ENCODE data around the gene NUAK2.

NUAK2 gene

DNA sequence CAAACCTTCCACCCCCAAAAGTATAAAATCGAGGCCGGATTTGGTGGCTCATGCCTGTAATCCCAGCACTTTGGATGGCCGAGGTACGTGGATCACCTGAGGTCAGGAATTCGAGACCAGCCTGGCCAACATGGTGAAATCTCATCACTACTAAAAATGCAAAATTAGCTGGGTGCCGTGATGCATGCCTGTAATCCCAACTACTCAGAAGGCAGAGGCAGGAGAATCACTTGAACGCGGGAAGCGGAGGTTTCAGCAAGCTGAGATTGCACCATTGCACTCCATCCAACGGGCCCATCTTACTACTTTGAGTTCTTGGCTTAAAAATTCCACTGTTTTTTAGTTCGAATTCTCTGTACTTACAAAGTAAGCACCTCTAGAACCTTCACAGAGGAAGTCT is 24.2 kb upstream of the NUAK2 start:
- Histone ChIP-seq H3K9ac (ENCODE audit: low read depth, low read length) (no peak overlapping the region), H3K9me3 (ENCODE audit: insufficient read depth, low read depth, low read length) (no peaks in the 10 kb centered on the region), H3K27me3 (ENCODE audit: insufficient read depth, low read length) (peaks cover 42% of the 10 kb centered on the region), H3K27ac (ENCODE audit: low read depth, low read length) (no peak overlapping the region), H3K4me1 (ENCODE audit: insufficient read depth, low read length) (peaks cover 31% of the 10 kb centered on the region), H3K36me3 (ENCODE audit: insufficient read depth, low read length) (no peaks in the 10 kb centered on the region), H3K4me3 (ENCODE audit: low read length) (no peak overlapping the region)
- WGBS, result 90% methylated on average over 11 of the region's 11 CpGs

DNA sequence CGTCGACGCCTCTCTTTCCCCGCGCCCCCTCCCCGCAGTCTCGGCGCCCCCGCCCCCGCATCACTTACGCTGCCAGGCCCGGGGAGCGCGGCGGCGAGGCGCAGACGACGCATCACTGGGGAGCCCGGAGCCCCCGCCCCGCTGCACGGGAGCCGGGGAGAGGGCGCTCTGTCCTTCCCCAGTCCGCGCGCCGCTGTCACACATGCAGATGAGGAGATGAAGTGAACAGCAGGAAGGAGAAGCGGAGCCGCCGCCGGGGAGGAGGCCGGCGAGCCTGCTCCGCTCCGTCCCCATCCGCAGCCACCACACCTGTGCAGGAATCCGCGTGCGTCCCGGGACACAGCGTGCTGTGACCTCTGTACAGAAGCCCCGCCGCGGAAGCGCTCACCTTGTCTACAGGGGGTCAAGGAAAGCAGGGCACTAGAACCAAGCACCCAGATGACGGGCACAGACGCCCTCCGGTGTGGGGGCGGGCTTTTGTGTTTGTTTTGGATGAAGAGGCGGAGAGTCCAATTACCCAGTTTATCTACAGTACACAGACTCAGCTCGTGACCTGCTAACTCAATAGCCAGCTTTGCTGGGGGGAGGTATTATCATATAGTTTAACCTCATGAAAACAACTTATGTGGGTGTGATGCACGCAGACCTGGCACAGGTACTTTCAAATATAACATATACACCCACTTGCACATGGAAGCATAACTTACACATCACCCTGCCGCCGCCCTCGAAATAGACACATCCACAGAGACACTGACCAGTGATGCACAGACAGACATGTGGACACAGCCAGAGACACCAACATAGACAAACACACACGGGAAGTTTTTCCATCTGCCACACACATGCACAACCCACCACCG is 22.8 kb upstream of the NUAK2 start:
- Histone ChIP-seq H3K36me3 (ENCODE audit: insufficient read depth, low read length) (no peaks in the 10 kb centered on the region), H3K27me3 (ENCODE audit: insufficient read depth, low read length) (peaks cover 42% of the 10 kb centered on the region), H3K27ac (ENCODE audit: low read depth, low read length) (no peak overlapping the region), H3K9me3 (ENCODE audit: insufficient read depth, low read depth, low read length) (no peaks in the 10 kb centered on the region), H3K4me1 (ENCODE audit: insufficient read depth, low read length) (peaks cover 17% of the 10 kb centered on the region; the same call in 1 of the 2 replicates), H3K9ac (ENCODE audit: low read depth, low read length) (no peak overlapping the region), H3K4me3 (ENCODE audit: low read length) (peak overlapping the region; percentile 57)
- WGBS, result 10% methylated on average over 56 of the region's 59 CpGs

DNA sequence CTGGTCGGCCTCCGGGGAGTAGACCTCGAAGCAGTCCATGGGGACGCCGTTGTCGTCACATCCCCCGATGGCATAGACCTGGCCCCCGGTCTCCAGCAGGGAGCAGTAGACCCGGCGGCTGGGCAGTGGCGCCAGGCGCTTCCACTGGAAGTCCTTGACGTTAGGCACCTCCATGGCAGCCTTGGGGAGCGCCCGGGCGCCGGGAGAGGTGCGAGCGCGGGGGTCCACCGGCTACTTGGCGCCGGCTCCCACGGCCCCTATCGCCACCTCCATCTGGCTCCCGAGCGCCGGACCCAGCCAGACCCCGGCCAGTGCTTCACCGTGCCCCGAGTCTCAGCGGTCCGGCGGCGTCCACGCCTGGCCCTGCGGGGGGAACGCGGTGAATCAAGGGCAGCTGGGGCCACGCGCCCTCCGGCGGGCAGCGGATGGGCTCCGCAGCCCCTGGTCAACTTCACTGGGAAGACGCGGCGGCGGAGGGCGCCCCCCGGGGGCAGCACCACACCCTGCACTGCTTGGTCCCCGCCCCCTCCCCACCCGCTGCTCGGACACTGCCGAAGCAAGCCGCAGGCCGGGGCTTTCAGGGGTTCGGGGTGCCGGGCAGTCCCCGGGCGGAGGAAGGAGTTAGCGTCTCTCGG is 22.0 kb upstream of the NUAK2 start:
- WGBS, result 2% methylated on average over 63 of the region's 63 CpGs
- Histone ChIP-seq H3K27ac (ENCODE audit: low read depth, low read length) (no peak overlapping the region), H3K9me3 (ENCODE audit: insufficient read depth, low read depth, low read length) (no peaks in the 10 kb centered on the region), H3K9ac (ENCODE audit: low read depth, low read length) (no peak overlapping the region), H3K36me3 (ENCODE audit: insufficient read depth, low read length) (no peaks in the 10 kb centered on the region), H3K27me3 (ENCODE audit: insufficient read depth, low read length) (peaks cover 42% of the 10 kb centered on the region), H3K4me3 (ENCODE audit: low read length) (peak overlapping the region; percentile 57), H3K4me1 (ENCODE audit: insufficient read depth, low read length) (peaks cover 10% of the 10 kb centered on the region; the same call in 1 of the 2 replicates)

DNA sequence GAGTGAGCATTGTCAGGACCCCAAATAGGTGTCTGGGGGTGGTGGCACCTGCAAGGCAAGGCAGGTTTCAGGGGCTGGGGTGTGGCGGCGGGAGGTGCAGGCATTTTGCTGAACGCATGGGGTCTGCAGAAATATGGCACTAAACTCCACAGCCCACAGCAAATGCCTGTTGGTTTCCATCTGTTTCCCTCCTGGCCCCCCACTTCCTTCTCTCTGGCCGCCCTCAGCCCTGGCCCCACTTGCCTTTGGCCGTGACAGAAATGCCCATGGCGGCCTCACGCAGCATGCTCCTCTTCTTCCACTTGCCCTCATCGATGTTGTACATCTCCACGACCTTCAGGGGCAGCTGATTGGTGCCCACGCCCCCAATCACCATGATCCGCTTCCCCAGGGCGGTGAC is 21.4 kb upstream of the NUAK2 start:
- 0 out of 2 replicates have a peak, but pooled peaks cover 5% of the 10 kb centered on the region for H3K4me1 ChIP-seq (ENCODE audit: insufficient read depth, low read length)
- H3K9me3 ChIP-seq (ENCODE audit: insufficient read depth, low read depth, low read length), result no peaks in the 10 kb centered on the region
- no peak overlapping the region for H3K27ac ChIP-seq (ENCODE audit: low read depth, low read length)
- 80% methylated on average over 12 of the region's 12 CpGs for WGBS
- peaks cover 42% of the 10 kb centered on the region for H3K27me3 ChIP-seq (ENCODE audit: insufficient read depth, low read length)
- H3K36me3 ChIP-seq (ENCODE audit: insufficient read depth, low read length), result no peaks in the 10 kb centered on the region
- H3K4me3 ChIP-seq (ENCODE audit: low read length), result peak overlapping the region; percentile 57
- H3K9ac ChIP-seq (ENCODE audit: low read depth, low read length), result no peak overlapping the region

DNA sequence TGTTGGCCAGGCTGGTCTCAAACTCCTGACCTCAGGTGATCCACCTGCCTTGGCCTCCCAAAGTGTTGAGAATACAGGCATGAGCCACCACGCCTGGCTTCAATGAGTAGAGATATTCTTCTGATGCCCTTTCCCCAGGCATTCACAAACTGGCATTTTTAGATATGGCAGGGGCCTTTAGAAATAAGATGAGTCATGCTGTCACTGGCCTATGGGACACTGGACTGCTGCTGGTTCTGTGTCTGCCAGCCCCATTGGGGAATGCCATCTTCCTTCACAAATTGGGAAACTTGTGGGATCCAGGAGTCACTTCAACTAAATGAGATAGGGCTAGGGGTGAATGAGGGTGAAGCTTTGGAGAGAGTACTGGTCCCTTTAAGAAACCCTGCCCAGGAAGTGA is 19.1 kb upstream of the NUAK2 start:
- 100% methylated on average over 1 of the region's 1 CpG for WGBS
- H3K27me3 ChIP-seq (ENCODE audit: insufficient read depth, low read length), result peaks cover 36% of the 10 kb centered on the region
- H3K4me1 ChIP-seq (ENCODE audit: insufficient read depth, low read length), result 0 out of 2 replicates have a peak, but pooled peaks cover 8% of the 10 kb centered on the region
- no peaks in the 10 kb centered on the region for H3K36me3 ChIP-seq (ENCODE audit: insufficient read depth, low read length)
- no peaks in the 10 kb centered on the region for H3K9me3 ChIP-seq (ENCODE audit: insufficient read depth, low read depth, low read length)
- no peak overlapping the region for H3K27ac ChIP-seq (ENCODE audit: low read depth, low read length)
- no peak overlapping the region for H3K4me3 ChIP-seq (ENCODE audit: low read length)
- no peak overlapping the region for H3K9ac ChIP-seq (ENCODE audit: low read depth, low read length)

DNA sequence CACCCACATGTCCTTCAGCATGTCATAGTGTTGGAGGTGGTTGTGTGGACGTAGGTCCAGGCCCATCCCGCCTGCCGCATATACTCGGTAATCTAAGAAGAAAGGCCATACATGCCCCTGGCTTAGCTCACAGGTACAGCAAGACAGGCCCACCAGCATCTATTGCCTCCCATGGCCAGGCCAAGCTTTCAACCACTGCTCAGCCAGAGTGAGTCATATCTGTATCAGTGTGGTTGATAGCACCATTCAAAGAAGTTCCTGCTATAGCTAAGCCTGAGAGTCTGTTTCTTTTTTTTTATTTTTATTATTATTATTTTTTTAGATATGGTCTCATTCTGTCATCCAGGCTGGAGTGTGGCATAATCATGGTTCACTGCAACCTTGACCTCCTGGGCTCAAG is 18.2 kb upstream of the NUAK2 start:
- Histone ChIP-seq H3K4me3 (ENCODE audit: low read length) (no peak overlapping the region), H3K27ac (ENCODE audit: low read depth, low read length) (no peak overlapping the region), H3K36me3 (ENCODE audit: insufficient read depth, low read length) (no peaks in the 10 kb centered on the region), H3K4me1 (ENCODE audit: insufficient read depth, low read length) (0 out of 2 replicates have a peak, but pooled peaks cover 8% of the 10 kb centered on the region), H3K27me3 (ENCODE audit: insufficient read depth, low read length) (peaks cover 28% of the 10 kb centered on the region), H3K9me3 (ENCODE audit: insufficient read depth, low read depth, low read length) (no peaks in the 10 kb centered on the region), H3K9ac (ENCODE audit: low read depth, low read length) (no peak overlapping the region)
- 94% methylated on average over 4 of the region's 4 CpGs for WGBS

DNA sequence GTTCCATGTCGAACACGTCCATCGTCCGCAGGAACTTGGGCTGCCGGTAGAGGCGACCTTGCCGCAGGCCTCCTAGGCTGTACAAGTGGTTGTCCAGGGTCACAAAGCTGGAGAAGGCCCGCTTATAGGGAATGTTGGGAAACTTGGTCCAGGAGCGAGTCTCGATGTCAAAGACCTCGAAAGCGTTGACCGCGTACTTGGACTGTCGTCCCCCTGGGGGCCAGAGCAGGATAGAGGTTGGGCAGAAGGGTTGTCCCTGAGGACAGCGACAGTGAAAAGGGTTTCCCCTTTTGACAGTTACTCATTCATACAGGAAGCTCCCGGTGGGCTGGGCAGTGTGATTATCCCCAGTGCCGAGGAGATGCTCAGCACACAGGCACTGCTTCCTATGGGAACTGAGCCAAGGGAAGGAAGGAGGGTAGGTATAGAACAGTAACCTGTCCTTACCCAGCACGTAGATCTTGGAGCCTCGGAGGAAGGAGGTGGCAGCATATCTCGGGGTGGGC is 17.7 kb upstream of the NUAK2 start:
- H3K4me3 ChIP-seq (ENCODE audit: low read length), result no peak overlapping the region
- H3K36me3 ChIP-seq (ENCODE audit: insufficient read depth, low read length), result no peaks in the 10 kb centered on the region
- H3K9me3 ChIP-seq (ENCODE audit: insufficient read depth, low read depth, low read length), result no peaks in the 10 kb centered on the region
- H3K27me3 ChIP-seq (ENCODE audit: insufficient read depth, low read length), result peaks cover 24% of the 10 kb centered on the region
- H3K27ac ChIP-seq (ENCODE audit: low read depth, low read length), result no peak overlapping the region
- 0 out of 2 replicates have a peak, but pooled peaks cover 3% of the 10 kb centered on the region for H3K4me1 ChIP-seq (ENCODE audit: insufficient read depth, low read length)
- no peak overlapping the region for H3K9ac ChIP-seq (ENCODE audit: low read depth, low read length)
- WGBS, result 94% methylated on average over 21 of the region's 21 CpGs

DNA sequence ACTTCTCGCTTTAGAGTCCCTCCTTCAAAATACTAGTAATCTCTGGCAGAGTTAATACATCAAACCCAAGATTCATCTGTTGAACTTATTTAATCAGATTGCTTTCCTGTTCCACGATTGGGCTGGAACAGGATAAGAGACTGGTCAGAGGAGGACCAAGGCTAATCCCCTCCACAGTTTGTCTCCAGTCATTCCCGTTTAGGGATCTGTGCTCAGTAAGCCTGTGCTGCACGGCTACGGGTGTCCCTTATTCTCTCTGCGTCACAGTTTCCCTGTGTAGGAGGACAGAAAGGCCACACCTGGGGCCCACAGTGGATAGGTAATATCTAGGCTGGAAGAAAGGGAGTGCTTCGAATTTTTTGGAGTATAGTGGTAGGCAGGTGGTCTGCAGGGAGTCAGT is 16.5 kb upstream of the NUAK2 start:
- H3K9ac ChIP-seq (ENCODE audit: low read depth, low read length), result no peak overlapping the region
- no peaks in the 10 kb centered on the region for H3K9me3 ChIP-seq (ENCODE audit: insufficient read depth, low read depth, low read length)
- peaks cover 12% of the 10 kb centered on the region for H3K27me3 ChIP-seq (ENCODE audit: insufficient read depth, low read length)
- H3K27ac ChIP-seq (ENCODE audit: low read depth, low read length), result no peak overlapping the region
- 0 out of 2 replicates have a peak, but pooled peaks cover 3% of the 10 kb centered on the region for H3K4me1 ChIP-seq (ENCODE audit: insufficient read depth, low read length)
- H3K36me3 ChIP-seq (ENCODE audit: insufficient read depth, low read length), result no peaks in the 10 kb centered on the region
- WGBS, result 77% methylated on average over 7 of the region's 7 CpGs
- no peak overlapping the region for H3K4me3 ChIP-seq (ENCODE audit: low read length)

GRCh38 chr1:205337481-205337880 is 15.9 kb upstream of the NUAK2 start:
- Histone ChIP-seq H3K4me3 (ENCODE audit: low read length) (no peak overlapping the region), H3K27me3 (ENCODE audit: insufficient read depth, low read length) (peaks cover 6% of the 10 kb centered on the region), H3K9ac (ENCODE audit: low read depth, low read length) (no peak overlapping the region), H3K36me3 (ENCODE audit: insufficient read depth, low read length) (no peaks in the 10 kb centered on the region), H3K9me3 (ENCODE audit: insufficient read depth, low read depth, low read length) (no peaks in the 10 kb centered on the region), H3K4me1 (ENCODE audit: insufficient read depth, low read length) (0 out of 2 replicates have a peak, but pooled peaks cover 3% of the 10 kb centered on the region), H3K27ac (ENCODE audit: low read depth, low read length) (no peak overlapping the region)
- WGBS, result 68% methylated on average over 7 of the region's 7 CpGs

DNA sequence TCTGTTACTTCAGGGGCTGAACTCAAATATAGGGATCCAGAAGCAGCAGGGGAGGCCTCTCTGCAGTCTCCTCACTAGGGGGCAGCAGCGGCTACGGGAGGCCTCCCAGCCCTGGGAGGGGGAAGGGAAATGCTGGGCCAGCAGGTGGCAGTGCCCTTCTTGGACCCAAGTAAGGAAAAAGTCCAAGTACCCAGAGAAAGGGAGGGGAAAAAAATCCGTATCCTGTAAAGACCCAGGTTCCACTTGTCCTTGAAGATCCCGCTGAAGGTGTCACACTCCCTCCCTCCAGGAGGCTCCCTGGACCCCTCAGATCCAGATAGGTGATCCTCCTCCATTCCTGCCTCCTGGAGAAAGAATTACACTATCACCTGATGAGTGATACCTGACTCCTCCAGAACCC is 14.1 kb upstream of the NUAK2 start:
- no peak overlapping the region for H3K9ac ChIP-seq (ENCODE audit: low read depth, low read length)
- no peak overlapping the region for H3K4me3 ChIP-seq (ENCODE audit: low read length)
- 9% methylated on average over 4 of the region's 4 CpGs for WGBS
- no peaks in the 10 kb centered on the region for H3K36me3 ChIP-seq (ENCODE audit: insufficient read depth, low read length)
- H3K27me3 ChIP-seq (ENCODE audit: insufficient read depth, low read length), result no peaks in the 10 kb centered on the region; the same call in 1 of the 2 replicates
- 0 out of 2 replicates have a peak, but pooled peaks cover 3% of the 10 kb centered on the region for H3K4me1 ChIP-seq (ENCODE audit: insufficient read depth, low read length)
- no peak overlapping the region for H3K27ac ChIP-seq (ENCODE audit: low read depth, low read length)
- no peaks in the 10 kb centered on the region for H3K9me3 ChIP-seq (ENCODE audit: insufficient read depth, low read depth, low read length)

Data from HUES64 (cell line).